PFSK-1 (cell line): ENCODE data around the gene CUL4A.

Experiments used
- FOXP2 ChIP-seq: optimal IDR thresholded peaks from 2 replicates; pipeline ENCODE3; 2011; ENCODE audit warnings: borderline replicate concordance, control low read depth, inconsistent platforms; ENCODE audit not compliant: insufficient read depth; ENCODE audit errors: extremely low read length, extremely low read depth
- POLR2AphosphoS5 ChIP-seq: IDR thresholded peaks from 2 replicates; pipeline ENCODE4 v1.6.1; 2012; ENCODE audit warnings: low read depth, mild to moderate bottlenecking, control low read depth, low read length, moderate library complexity
- REST ChIP-seq, 2 experiments: IDR thresholded peaks; 2 replicates each; pipeline versions ENCODE4 v1.6.1 to v1.8.0; 2011 to 2012; ENCODE audit warnings: low read depth in 2 of 2, low read length in 2 of 2, control low read depth in 1 of 2, inconsistent platforms in 1 of 2, mild to moderate bottlenecking in 1 of 2, moderate library complexity in 1 of 2; ENCODE audit not compliant: insufficient read depth in 1 of 2
- SIN3A ChIP-seq: IDR thresholded peaks from 2 replicates; pipeline ENCODE4 v1.6.1; 2012; ENCODE audit warnings: mild to moderate bottlenecking, low read length, moderate library complexity, borderline replicate concordance; ENCODE audit not compliant: insufficient read depth
- TAF1 ChIP-seq: IDR thresholded peaks from 2 replicates; pipeline ENCODE4 v1.6.1; 2012; ENCODE audit warnings: low read length, control low read depth, borderline replicate concordance; ENCODE audit not compliant: insufficient read depth

GRCh38 chr13:113205428-113205931, 3.9 kb upstream of the CUL4A start:
- no peak for TF ChIP-seq TAF1
- no peak for TF ChIP-seq SIN3A
- TF ChIP-seq POLR2AphosphoS5 = no peak
- TF ChIP-seq REST (IDR thresholded peaks at IDR 0.05; ENCODE audit: insufficient read depth in 1 of 2, low read depth in 2 of 2, low read length in 2 of 2) = no peak
- no peak for TF ChIP-seq FOXP2
